Stimulated activated naive CD8-positive, alpha-beta T cell treated with anti-CD3 and anti-CD28 coated beads, Interleukin-15, amount 100 ng/mL, for 72 hours (primary cell): ENCODE measurements around the gene PANK2.
"Not testable (repeated sequence)": the region's sequence is repeated elsewhere in the genome, so short reads cannot be mapped to it uniquely, and the experiment has no call there.

Experiments
- ATAC-seq: fragments of 150-1000 bp; cut with Tn5 transposase; 2 replicates; pipeline ENCODE4 v1.10.0; 2021; ENCODE audit warnings: mild to moderate bottlenecking, moderate library complexity
- DNase-seq, 2 donors: peaks; one replicate each; pipeline ENCODE4 v3.0.0; 2021 to 2022
- H3K27ac Mint-ChIP-seq, 2 donors: one replicate each; pipeline ENCODE4 v1.8.0; 2022; ENCODE audit warnings: mild to moderate bottlenecking in 2 of 2, mixed read lengths in 2 of 2, moderate library complexity in 2 of 2
- H3K27me3 Mint-ChIP-seq: one replicate; pipeline ENCODE4 v1.8.0; 2022; ENCODE audit warnings: mixed read lengths
- H3K4me1 Mint-ChIP-seq: one replicate; pipeline ENCODE4 v1.8.0; 2022; ENCODE audit warnings: mild to moderate bottlenecking, mixed read lengths
- H3K4me3 Mint-ChIP-seq, 2 donors: one replicate each; pipeline ENCODE4 v1.8.0; 2022; ENCODE audit warnings: mild to moderate bottlenecking in 2 of 2, mixed read lengths in 2 of 2, moderate library complexity in 1 of 2
- H3K9me3 Mint-ChIP-seq, 2 donors: one replicate each; pipeline ENCODE4 v1.8.0; 2022; ENCODE audit warnings: mixed read lengths in 2 of 2

PANK2 gene

GRCh38 chr20:3864518-3864917 is 24.7 kb upstream of the PANK2 start:
- DNase-seq (no peak), ATAC-seq (no peak)
- Mint-ChIP-seq H3K9me3 (no peaks in the 10 kb centered on the region), H3K4me3 (no peak overlapping the region), H3K4me1 (no peaks in the 10 kb centered on the region), H3K27me3 (no peaks in the 10 kb centered on the region), H3K27ac (no peak overlapping the region)

- Mint-ChIP-seq H3K27me3 (no peaks in the 10 kb centered on the region), H3K9me3 (no peaks in the 10 kb centered on the region), H3K27ac (no peak overlapping the region), H3K4me3 (no peak overlapping the region), H3K4me1 (no peaks in the 10 kb centered on the region)
- DNase-seq, result no peak
- ATAC-seq, result no peak
These were observed 23.9 kb upstream of the PANK2 start for GRCh38 chr20:3865152-3865886.

GRCh38 chr20:3865887-3866407 is 23.2 kb upstream of the PANK2 start:
- ATAC-seq (no peak), DNase-seq (no peak)
- no peaks in the 10 kb centered on the region for H3K27me3 Mint-ChIP-seq
- no peak overlapping the region for H3K27ac Mint-ChIP-seq
- no peak overlapping the region for H3K4me3 Mint-ChIP-seq
- H3K9me3 Mint-ChIP-seq, result no peaks in the 10 kb centered on the region
- no peaks in the 10 kb centered on the region for H3K4me1 Mint-ChIP-seq

- Mint-ChIP-seq H3K27ac (peak overlapping the region in 1 of 2 donors; percentile 87), H3K4me1 (no peaks in the 10 kb centered on the region), H3K4me3 (no peak overlapping the region), H3K9me3 (no peaks in the 10 kb centered on the region), H3K27me3 (no peaks in the 10 kb centered on the region)
- ATAC-seq, result no peak
- no peak for DNase-seq
These were observed 22.7 kb upstream of the PANK2 start for GRCh38 chr20:3866464-3866863.

- H3K4me3 Mint-ChIP-seq, result no peak overlapping the region
- no peaks in the 10 kb centered on the region for H3K9me3 Mint-ChIP-seq
- H3K27me3 Mint-ChIP-seq, result no peaks in the 10 kb centered on the region
- H3K27ac Mint-ChIP-seq, result peak overlapping the region in 1 of 2 donors; percentile 32
- H3K4me1 Mint-ChIP-seq, result peaks cover 4% of the 10 kb centered on the region
- no peak for DNase-seq
- no peak for ATAC-seq
These were observed 21.4 kb upstream of the PANK2 start for GRCh38 chr20:3867802-3868201.

DNA sequence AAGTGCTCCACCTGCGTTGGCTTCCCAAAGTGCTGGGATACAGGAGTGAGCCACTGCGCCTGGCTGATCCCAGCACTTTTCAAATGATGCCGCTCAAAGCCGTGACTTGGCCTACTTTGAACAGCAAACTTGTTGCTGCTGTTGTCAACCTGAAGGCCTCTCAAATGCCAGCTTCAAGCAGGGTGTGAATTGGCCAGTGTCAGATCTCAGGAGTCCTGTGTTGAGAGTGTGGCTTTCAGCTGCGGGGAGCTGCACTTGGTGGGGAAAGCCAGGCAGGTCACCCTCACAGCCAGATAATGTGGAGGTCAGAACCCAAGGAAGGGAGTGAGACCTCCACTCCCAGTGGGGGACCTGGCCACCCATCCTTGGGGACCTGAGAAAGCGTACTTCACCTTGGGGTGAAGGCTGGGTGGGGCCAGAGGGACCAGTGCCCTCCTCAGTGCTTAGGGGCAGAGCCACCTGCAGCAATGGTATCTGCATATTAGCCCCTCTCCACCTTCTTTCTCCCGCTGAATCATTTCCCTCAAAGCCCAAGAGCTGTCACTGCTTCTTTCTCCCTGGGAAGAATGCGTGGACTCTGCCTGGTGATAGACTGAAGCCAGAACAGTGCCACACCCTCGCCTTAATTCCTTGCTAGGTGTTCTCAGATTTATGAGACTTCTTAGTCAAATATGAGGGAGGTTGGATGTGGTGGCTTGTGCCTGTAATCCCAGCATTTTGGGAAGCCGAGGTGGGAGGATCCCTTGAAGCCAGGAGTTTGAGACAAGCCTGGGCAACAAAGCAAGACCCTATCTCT is 19.1 kb upstream of the PANK2 start:
- Mint-ChIP-seq H3K4me1 (peaks cover 8% of the 10 kb centered on the region), H3K27me3 (no peaks in the 10 kb centered on the region), H3K4me3 (no peak overlapping the region), H3K9me3 (no peaks in the 10 kb centered on the region), H3K27ac (no peak overlapping the region)
- ATAC-seq (no peak), DNase-seq (no peak)

- ATAC-seq, result no peak
- no peak overlapping the region for H3K4me3 Mint-ChIP-seq
- peaks cover 15% of the 10 kb centered on the region for H3K4me1 Mint-ChIP-seq
- DNase-seq, result no peak
- H3K9me3 Mint-ChIP-seq, result no peaks in the 10 kb centered on the region
- H3K27ac Mint-ChIP-seq, result no peak overlapping the region
- no peaks in the 10 kb centered on the region for H3K27me3 Mint-ChIP-seq
These were observed 17.5 kb upstream of the PANK2 start for GRCh38 chr20:3871550-3872265.

- DNase-seq, result no peak
- no peak overlapping the region for H3K27ac Mint-ChIP-seq
- H3K4me1 Mint-ChIP-seq, result peaks cover 15% of the 10 kb centered on the region
- H3K4me3 Mint-ChIP-seq, result no peak overlapping the region
- no peaks in the 10 kb centered on the region for H3K27me3 Mint-ChIP-seq
- no peaks in the 10 kb centered on the region for H3K9me3 Mint-ChIP-seq
- ATAC-seq, result no peak
These were observed 15.7 kb upstream of the PANK2 start for GRCh38 chr20:3873507-3873906.

DNA sequence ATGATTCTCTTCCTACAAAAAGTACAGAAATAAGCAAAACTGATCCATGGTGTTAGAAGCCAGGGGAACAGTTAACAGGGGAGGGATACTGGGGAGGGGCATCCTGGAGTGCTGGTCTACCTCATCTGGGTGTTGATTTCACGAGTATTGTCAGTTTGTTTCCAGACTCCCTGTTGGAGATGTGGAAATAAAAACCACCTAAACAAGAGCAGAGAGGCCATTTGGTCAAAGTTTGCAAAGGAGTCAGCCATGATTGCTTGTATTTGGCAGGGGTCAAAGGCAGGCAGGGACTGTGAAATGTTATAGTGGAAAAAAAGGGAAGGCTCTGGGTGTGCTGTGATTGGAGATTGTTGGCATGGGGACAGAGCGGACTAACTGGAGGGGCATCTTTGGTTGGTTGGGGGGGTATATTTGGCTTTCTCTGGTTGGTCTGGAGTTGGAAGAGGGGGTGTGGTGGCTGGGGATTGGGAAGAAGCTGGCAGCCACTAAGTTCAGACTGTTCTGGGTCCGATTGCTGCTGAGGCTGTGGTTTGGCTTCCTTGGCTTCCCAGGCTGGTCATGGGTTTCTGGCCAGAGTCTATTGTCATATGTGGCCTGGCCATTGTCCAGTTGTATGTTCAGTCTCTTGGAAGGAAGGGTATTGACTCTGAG is 14.9 kb upstream of the PANK2 start:
- H3K27me3 Mint-ChIP-seq, result no peaks in the 10 kb centered on the region
- no peak overlapping the region for H3K4me3 Mint-ChIP-seq
- peaks cover 15% of the 10 kb centered on the region for H3K4me1 Mint-ChIP-seq
- peak overlapping the region in 1 of 2 donors; percentile 42 for H3K27ac Mint-ChIP-seq
- DNase-seq (no peak), ATAC-seq (no peak)
- no peaks in the 10 kb centered on the region for H3K9me3 Mint-ChIP-seq

GRCh38 chr20:3875378-3875974 is 13.7 kb upstream of the PANK2 start:
- no peaks in the 10 kb centered on the region for H3K27me3 Mint-ChIP-seq
- DNase-seq (no peak), ATAC-seq (no peak)
- no peaks in the 10 kb centered on the region for H3K9me3 Mint-ChIP-seq
- peak overlapping the region in 1 of 2 donors; percentile 33 for H3K27ac Mint-ChIP-seq
- H3K4me1 Mint-ChIP-seq, result peaks cover 15% of the 10 kb centered on the region
- no peak overlapping the region for H3K4me3 Mint-ChIP-seq

GRCh38 chr20:3876000-3876399 is 13.2 kb upstream of the PANK2 start:
- no peak overlapping the region for H3K4me3 Mint-ChIP-seq
- no peaks in the 10 kb centered on the region for H3K27me3 Mint-ChIP-seq
- H3K9me3 Mint-ChIP-seq, result no peaks in the 10 kb centered on the region
- DNase-seq (no peak), ATAC-seq (no peak)
- peaks cover 15% of the 10 kb centered on the region for H3K4me1 Mint-ChIP-seq
- no peak overlapping the region for H3K27ac Mint-ChIP-seq

- Mint-ChIP-seq H3K4me3 (no peak overlapping the region), H3K27me3 (no peaks in the 10 kb centered on the region), H3K4me1 (peaks cover 15% of the 10 kb centered on the region), H3K27ac (no peak overlapping the region), H3K9me3 (no peaks in the 10 kb centered on the region)
- ATAC-seq (no peak), DNase-seq (no peak)
These were observed 12.5 kb upstream of the PANK2 start for GRCh38 chr20:3876676-3877075.

GRCh38 chr20:3878921-3879274 is 10.3 kb upstream of the PANK2 start:
- not testable (repeated sequence) for H3K27me3 Mint-ChIP-seq, DNase-seq, H3K9me3 Mint-ChIP-seq, H3K4me1 Mint-ChIP-seq, H3K4me3 Mint-ChIP-seq, ATAC-seq, H3K27ac Mint-ChIP-seq

DNA sequence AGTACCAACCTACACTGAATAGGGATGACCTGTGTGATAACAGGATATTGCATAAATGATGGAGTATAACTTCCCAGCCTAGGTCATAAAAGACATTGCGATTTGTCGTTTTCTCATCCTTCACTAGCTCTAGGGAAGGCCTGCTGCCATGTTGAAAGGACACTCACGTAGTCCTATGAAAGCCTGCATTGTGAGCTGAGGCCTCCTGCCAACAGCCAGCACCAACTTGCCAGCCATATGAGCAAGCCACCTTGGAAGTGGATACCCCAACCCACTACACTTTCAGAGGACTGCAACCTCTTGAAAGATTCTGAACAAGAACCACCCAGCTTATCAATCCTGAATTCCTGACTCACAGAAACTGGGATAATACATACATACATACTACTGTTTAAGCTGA is 3.5 kb upstream of the PANK2 start:
- H3K27me3 Mint-ChIP-seq, result no peaks in the 10 kb centered on the region
- ATAC-seq (no peak), DNase-seq (no peak)
- no peak overlapping the region for H3K4me3 Mint-ChIP-seq
- H3K4me1 Mint-ChIP-seq, result peaks cover 21% of the 10 kb centered on the region
- peaks cover 0 to 4% of the 10 kb centered on the region in 2 donors for H3K9me3 Mint-ChIP-seq
- no peak overlapping the region for H3K27ac Mint-ChIP-seq
